GM23338 (cell line): ENCODE measurements around the gene ACSF2.

ENCODE experiments used
- CREB1 ChIP-seq: fragments of 250-450 bp; sonication (Bioruptor Pico); IDR thresholded peaks from 2 replicates; pipeline ENCODE4 v1.5.0; 2020; ENCODE audit warnings: low read depth, mild to moderate bottlenecking, moderate library complexity
- EZH2 ChIP-seq: fragments of 200-600 bp; sonication (generic); IDR thresholded peaks from one replicate; pipeline ENCODE4 v1.8.0; 2017; ENCODE audit warnings: antibody characterized with exemption, mild to moderate bottlenecking, low read depth; ENCODE audit not compliant: unreplicated experiment
- EZH2phosphoT487 ChIP-seq: fragments of 200-600 bp; sonication (generic); IDR thresholded peaks from one replicate; pipeline ENCODE4 v1.8.1; 2018; ENCODE audit warnings: antibody characterized with exemption; ENCODE audit not compliant: unreplicated experiment
- POLR2AphosphoS5 ChIP-seq: IDR thresholded peaks from 2 replicates; pipeline ENCODE4 v1.6.1; 2016; ENCODE audit warnings: antibody characterized with exemption, low read depth
- ZNF331 ChIP-seq: fragments of 250-450 bp; sonication (Bioruptor Pico); IDR thresholded peaks from 2 replicates; pipeline ENCODE4 v1.5.0; 2020; ENCODE audit warnings: low read depth, mild to moderate bottlenecking, moderate library complexity
- TF ChIP-seq, protein P1 (sequence below), 2 experiments: fragments of 200-600 bp in 1 of 2; sonication (generic) in 1 of 2; conservative IDR thresholded peaks; 2 replicates each; pipeline versions ENCODE4 v1.5.1 to v1.6.1; 2016 to 2017; ENCODE audit warnings: antibody characterized with exemption in 2 of 2, low read depth in 2 of 2, mild to moderate bottlenecking in 2 of 2, moderate library complexity in 1 of 2
- TF ChIP-seq, protein P2 (sequence below): fragments of 250-450 bp; sonication (Bioruptor Pico); IDR thresholded peaks from 2 replicates; pipeline ENCODE4 v1.5.0; 2020; ENCODE audit warnings: mild to moderate bottlenecking, moderate library complexity
- TF ChIP-seq, protein P3 (sequence below): IDR thresholded peaks from one replicate; pipeline ENCODE4 v1.6.1; 2018; ENCODE audit warnings: antibody characterized with exemption; ENCODE audit not compliant: unreplicated experiment

DNA sequence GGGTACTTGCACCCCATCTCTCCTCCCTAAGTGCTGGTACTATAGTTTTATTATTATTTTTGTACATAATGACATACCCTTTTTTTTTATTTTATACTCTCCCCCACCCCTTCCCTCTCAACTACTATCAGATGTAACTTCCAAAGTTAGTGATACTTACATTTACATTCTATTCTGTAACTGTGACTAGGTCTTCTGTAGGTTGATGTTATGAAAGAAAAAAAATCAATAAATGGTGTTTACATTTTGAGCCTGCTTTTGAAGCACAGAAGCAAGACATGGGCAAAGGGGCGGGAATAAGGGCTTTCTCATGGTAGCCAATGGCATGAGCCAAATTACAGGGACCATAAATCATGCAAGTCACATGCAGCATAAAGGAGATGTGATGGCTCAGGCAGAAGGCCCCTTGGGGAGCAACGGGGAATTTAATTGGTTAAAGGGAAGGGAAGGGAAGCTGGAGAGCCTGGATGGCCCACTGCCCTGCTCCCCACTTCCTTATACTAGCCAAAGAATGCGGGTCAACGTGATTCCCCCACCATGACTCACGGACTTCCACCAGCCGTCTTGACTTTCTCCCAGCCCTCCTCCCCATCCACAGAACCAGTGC, 2.4 kb upstream of the ACSF2 start:
- TF ChIP-seq, protein P1, sequence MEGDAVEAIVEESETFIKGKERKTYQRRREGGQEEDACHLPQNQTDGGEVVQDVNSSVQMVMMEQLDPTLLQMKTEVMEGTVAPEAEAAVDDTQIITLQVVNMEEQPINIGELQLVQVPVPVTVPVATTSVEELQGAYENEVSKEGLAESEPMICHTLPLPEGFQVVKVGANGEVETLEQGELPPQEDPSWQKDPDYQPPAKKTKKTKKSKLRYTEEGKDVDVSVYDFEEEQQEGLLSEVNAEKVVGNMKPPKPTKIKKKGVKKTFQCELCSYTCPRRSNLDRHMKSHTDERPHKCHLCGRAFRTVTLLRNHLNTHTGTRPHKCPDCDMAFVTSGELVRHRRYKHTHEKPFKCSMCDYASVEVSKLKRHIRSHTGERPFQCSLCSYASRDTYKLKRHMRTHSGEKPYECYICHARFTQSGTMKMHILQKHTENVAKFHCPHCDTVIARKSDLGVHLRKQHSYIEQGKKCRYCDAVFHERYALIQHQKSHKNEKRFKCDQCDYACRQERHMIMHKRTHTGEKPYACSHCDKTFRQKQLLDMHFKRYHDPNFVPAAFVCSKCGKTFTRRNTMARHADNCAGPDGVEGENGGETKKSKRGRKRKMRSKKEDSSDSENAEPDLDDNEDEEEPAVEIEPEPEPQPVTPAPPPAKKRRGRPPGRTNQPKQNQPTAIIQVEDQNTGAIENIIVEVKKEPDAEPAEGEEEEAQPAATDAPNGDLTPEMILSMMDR (conservative IDR thresholded peaks at IDR 0.05; ENCODE audit: low read depth in 2 of 2) = no peak
- TF ChIP-seq, protein P2, sequence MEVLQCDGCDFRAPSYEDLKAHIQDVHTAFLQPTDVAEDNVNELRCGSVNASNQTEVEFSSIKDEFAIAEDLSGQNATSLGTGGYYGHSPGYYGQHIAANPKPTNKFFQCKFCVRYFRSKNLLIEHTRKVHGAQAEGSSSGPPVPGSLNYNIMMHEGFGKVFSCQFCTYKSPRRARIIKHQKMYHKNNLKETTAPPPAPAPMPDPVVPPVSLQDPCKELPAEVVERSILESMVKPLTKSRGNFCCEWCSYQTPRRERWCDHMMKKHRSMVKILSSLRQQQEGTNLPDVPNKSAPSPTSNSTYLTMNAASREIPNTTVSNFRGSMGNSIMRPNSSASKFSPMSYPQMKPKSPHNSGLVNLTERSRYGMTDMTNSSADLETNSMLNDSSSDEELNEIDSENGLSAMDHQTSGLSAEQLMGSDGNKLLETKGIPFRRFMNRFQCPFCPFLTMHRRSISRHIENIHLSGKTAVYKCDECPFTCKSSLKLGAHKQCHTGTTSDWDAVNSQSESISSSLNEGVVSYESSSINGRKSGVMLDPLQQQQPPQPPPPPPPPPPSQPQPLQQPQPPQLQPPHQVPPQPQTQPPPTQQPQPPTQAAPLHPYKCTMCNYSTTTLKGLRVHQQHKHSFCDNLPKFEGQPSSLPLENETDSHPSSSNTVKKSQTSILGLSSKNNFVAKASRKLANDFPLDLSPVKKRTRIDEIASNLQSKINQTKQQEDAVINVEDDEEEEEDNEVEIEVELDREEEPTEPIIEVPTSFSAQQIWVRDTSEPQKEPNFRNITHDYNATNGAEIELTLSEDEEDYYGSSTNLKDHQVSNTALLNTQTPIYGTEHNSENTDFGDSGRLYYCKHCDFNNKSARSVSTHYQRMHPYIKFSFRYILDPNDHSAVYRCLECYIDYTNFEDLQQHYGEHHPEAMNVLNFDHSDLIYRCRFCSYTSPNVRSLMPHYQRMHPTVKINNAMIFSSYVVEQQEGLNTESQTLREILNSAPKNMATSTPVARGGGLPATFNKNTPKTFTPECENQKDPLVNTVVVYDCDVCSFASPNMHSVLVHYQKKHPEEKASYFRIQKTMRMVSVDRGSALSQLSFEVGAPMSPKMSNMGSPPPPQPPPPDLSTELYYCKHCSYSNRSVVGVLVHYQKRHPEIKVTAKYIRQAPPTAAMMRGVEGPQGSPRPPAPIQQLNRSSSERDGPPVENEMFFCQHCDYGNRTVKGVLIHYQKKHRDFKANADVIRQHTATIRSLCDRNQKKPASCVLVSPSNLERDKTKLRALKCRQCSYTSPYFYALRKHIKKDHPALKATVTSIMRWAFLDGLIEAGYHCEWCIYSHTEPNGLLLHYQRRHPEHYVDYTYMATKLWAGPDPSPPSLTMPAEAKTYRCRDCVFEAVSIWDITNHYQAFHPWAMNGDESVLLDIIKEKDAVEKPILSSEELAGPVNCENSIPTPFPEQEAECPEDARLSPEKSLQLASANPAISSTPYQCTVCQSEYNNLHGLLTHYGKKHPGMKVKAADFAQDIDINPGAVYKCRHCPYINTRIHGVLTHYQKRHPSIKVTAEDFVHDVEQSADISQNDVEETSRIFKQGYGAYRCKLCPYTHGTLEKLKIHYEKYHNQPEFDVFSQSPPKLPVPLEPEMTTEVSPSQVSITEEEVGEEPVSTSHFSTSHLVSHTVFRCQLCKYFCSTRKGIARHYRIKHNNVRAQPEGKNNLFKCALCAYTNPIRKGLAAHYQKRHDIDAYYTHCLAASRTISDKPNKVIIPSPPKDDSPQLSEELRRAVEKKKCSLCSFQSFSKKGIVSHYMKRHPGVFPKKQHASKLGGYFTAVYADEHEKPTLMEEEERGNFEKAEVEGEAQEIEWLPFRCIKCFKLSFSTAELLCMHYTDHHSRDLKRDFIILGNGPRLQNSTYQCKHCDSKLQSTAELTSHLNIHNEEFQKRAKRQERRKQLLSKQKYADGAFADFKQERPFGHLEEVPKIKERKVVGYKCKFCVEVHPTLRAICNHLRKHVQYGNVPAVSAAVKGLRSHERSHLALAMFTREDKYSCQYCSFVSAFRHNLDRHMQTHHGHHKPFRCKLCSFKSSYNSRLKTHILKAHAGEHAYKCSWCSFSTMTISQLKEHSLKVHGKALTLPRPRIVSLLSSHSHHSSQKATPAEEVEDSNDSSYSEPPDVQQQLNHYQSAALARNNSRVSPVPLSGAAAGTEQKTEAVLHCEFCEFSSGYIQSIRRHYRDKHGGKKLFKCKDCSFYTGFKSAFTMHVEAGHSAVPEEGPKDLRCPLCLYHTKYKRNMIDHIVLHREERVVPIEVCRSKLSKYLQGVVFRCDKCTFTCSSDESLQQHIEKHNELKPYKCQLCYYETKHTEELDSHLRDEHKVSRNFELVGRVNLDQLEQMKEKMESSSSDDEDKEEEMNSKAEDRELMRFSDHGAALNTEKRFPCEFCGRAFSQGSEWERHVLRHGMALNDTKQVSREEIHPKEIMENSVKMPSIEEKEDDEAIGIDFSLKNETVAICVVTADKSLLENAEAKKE = no peak
- TF ChIP-seq POLR2AphosphoS5 (no peak), CREB1 (no peak), EZH2 (no peak), EZH2phosphoT487 (no peak), ZNF331 (CRISPR knock-in tag) (no peak)
- TF ChIP-seq, protein P3, sequence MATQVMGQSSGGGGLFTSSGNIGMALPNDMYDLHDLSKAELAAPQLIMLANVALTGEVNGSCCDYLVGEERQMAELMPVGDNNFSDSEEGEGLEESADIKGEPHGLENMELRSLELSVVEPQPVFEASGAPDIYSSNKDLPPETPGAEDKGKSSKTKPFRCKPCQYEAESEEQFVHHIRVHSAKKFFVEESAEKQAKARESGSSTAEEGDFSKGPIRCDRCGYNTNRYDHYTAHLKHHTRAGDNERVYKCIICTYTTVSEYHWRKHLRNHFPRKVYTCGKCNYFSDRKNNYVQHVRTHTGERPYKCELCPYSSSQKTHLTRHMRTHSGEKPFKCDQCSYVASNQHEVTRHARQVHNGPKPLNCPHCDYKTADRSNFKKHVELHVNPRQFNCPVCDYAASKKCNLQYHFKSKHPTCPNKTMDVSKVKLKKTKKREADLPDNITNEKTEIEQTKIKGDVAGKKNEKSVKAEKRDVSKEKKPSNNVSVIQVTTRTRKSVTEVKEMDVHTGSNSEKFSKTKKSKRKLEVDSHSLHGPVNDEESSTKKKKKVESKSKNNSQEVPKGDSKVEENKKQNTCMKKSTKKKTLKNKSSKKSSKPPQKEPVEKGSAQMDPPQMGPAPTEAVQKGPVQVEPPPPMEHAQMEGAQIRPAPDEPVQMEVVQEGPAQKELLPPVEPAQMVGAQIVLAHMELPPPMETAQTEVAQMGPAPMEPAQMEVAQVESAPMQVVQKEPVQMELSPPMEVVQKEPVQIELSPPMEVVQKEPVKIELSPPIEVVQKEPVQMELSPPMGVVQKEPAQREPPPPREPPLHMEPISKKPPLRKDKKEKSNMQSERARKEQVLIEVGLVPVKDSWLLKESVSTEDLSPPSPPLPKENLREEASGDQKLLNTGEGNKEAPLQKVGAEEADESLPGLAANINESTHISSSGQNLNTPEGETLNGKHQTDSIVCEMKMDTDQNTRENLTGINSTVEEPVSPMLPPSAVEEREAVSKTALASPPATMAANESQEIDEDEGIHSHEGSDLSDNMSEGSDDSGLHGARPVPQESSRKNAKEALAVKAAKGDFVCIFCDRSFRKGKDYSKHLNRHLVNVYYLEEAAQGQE = no peak
